Effector memory CD8-positive, alpha-beta T cell (primary cell): ENCODE results near the gene CRYBB3.
"Not testable (repeated sequence)": the region's sequence is repeated elsewhere in the genome, so short reads cannot be mapped to it uniquely, and the experiment has no call there.

Source experiments
- ATAC-seq: fragments of 150-1000 bp; cut with Tn5 transposase; replicated peaks from 2 replicates; pipeline ENCODE4 v1.10.0; 2021; ENCODE audit warnings: mild to moderate bottlenecking, moderate library complexity
- DNase-seq, 3 experiments: peaks; one replicate each; pipeline ENCODE4 v3.0.0; 2021
- H3K27ac Mint-ChIP-seq, 2 donors: one replicate each; pipeline ENCODE4 v1.8.0; 2022; ENCODE audit warnings: mild to moderate bottlenecking in 2 of 2, mixed read lengths in 2 of 2, moderate library complexity in 2 of 2
- H3K27me3 Mint-ChIP-seq, 2 donors: one replicate each; pipeline ENCODE4 v1.8.0; 2022; ENCODE audit warnings: mixed read lengths in 2 of 2
- H3K36me3 Mint-ChIP-seq: one replicate; pipeline ENCODE4 v1.8.0; 2022; ENCODE audit warnings: mild to moderate bottlenecking, moderate library complexity, mixed read lengths; ENCODE audit not compliant: insufficient read depth
- H3K4me1 Mint-ChIP-seq, 2 donors: one replicate each; pipeline ENCODE4 v1.8.0; 2022; ENCODE audit warnings: low read depth in 2 of 2, mixed read lengths in 2 of 2
- H3K4me3 Mint-ChIP-seq, 2 donors: one replicate each; pipeline ENCODE4 v1.8.0; 2022; ENCODE audit warnings: mild to moderate bottlenecking in 2 of 2, mixed read lengths in 2 of 2, moderate library complexity in 2 of 2
- H3K9me3 Mint-ChIP-seq, 2 donors: one replicate each; pipeline ENCODE4 v1.8.0; 2022; ENCODE audit warnings: mixed read lengths in 2 of 2

The CRYBB3 gene

DNA sequence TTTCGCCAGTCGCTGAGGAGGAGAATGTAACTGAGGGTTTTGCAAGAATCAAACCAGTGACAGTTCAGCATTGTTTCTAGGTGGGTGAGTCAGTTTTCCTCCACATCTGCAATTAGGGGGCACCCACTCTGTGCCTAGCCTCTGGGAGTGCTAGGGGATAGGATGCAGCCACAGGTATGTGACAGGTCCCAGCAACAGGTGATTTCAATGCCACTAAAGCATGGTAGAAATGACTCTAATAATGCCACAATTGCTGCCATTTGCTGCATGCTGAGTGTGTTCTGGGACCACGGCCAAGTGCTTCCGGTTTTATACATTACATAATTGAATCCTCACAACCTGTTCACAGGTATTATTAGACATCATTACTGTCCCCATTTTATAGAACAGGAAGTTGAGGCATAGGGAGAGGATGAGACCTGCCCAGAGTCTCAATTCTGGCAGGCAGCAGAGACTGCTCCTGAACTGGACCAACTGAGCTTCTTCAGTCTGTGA lies 20.3 kb downstream of the CRYBB3 start:
- no peak overlapping the region for H3K4me3 Mint-ChIP-seq
- H3K27me3 Mint-ChIP-seq = peaks cover 32 to 61% of the 10 kb centered on the region in 2 donors
- ATAC-seq = no peak
- no peak overlapping the region for H3K27ac Mint-ChIP-seq
- H3K9me3 Mint-ChIP-seq = no peaks in the 10 kb centered on the region
- DNase-seq = no peak
- no peaks in the 10 kb centered on the region for H3K4me1 Mint-ChIP-seq
- H3K36me3 Mint-ChIP-seq = peaks cover 2% of the 10 kb centered on the region

DNA sequence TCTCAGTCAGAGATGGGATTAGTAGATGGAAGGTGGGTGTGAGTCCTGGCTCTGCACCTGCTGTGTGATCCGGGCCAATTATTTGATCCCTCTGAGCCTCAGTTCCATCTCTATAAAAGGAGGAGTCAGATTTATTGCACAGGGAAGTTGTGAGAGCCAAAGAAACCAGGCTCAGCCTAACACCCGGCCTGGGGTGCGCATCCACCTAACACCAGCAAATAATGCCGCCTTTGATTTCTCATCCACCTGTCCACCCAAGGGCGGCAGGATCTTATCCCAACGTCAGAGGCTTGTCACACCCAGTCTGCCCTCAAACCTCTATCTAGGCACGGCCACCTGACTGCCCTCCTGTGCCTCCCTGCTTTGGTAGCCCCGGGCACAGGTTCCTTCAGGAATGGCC lies 22.1 kb downstream of the CRYBB3 start:
- H3K27ac Mint-ChIP-seq = no peak overlapping the region
- no peaks in the 10 kb centered on the region for H3K4me1 Mint-ChIP-seq
- H3K4me3 Mint-ChIP-seq = no peak overlapping the region
- ATAC-seq = no peak
- H3K36me3 Mint-ChIP-seq = peaks cover 2% of the 10 kb centered on the region
- no peaks in the 10 kb centered on the region for H3K9me3 Mint-ChIP-seq
- no peak for DNase-seq
- H3K27me3 Mint-ChIP-seq = peaks cover 32 to 51% of the 10 kb centered on the region in 2 donors

DNA sequence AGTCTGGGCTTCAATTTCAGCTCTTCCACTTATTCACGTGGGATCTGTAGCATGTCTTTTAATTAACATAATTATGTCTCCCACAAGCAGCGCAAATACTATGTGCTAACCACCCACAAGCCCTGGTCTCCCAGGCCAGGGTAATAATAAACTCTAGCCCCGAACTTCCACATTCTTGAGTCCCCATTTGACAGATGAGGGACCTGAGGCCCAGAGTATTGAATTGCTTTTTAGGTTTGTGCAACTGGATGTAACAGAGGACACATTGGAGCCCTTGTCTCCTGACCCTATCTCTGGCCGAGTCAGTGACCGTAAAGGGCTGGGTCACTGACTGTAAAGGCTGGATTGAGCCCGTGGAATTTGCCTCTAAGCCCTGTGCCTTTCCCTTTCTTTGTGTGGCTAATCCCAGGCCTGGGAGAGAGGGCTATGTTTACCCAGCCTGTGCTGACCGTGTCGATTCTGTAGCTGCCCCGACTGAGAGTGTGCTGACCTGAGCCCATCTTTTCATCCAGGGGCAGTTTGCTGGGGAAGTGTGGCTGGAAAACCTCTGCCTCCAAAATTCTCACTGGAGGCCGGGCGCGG lies 23.7 kb downstream of the CRYBB3 start:
- Mint-ChIP-seq H3K9me3 (no peaks in the 10 kb centered on the region), H3K27ac (no peak overlapping the region), H3K36me3 (peaks cover 2% of the 10 kb centered on the region), H3K4me3 (no peak overlapping the region), H3K4me1 (no peaks in the 10 kb centered on the region), H3K27me3 (peaks cover 23 to 47% of the 10 kb centered on the region in 2 donors)
- no peak for DNase-seq
- no peak for ATAC-seq

GRCh38 chr22:25228822-25229221 lies 29.2 kb downstream of the CRYBB3 start:
- ATAC-seq = no peak
- Mint-ChIP-seq H3K4me3 (no peak overlapping the region), H3K4me1 (peaks cover 0 to 1% of the 10 kb centered on the region in 2 donors)

GRCh38 chr22:25230760-25231159 lies 31.1 kb downstream of the CRYBB3 start:
- not testable (repeated sequence) for H3K36me3 Mint-ChIP-seq, ATAC-seq, H3K4me3 Mint-ChIP-seq, H3K4me1 Mint-ChIP-seq, H3K9me3 Mint-ChIP-seq, H3K27ac Mint-ChIP-seq, DNase-seq
- H3K27me3 Mint-ChIP-seq = peaks cover 50 to 71% of the 10 kb centered on the region in 2 donors

More at GRCh38 chr22:25228822-25229221, 29.2 kb downstream of the CRYBB3 start:
- H3K27me3 Mint-ChIP-seq = peaks cover 32 to 52% of the 10 kb centered on the region in 2 donors
- H3K9me3 Mint-ChIP-seq = no peaks in the 10 kb centered on the region
- H3K27ac Mint-ChIP-seq = no peak overlapping the region
- no peaks in the 10 kb centered on the region for H3K36me3 Mint-ChIP-seq
- no peak for DNase-seq

DNA sequence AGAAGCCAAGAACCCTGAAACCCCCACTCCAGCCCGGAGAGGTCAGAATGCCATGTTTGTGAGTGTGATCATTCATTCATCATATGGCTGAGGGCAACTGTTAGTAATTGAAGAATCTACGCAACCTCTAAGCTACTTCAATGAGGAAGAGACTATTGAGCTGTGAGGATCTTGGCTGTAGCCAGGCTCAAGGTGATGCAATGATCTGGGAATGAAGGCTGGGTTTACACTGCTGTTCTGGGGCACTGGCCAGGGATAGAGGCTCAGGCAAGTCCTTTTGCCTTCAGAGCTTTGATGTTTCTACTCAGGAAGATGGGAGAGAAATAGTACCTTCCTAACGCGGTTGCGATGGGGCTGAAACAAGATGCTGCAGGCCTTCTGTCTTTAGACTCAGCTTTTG lies 32.6 kb downstream of the CRYBB3 start:
- ATAC-seq = no peak
- Mint-ChIP-seq H3K27me3 (peaks cover 64 to 86% of the 10 kb centered on the region in 2 donors), H3K36me3 (no peaks in the 10 kb centered on the region)

GRCh38 chr22:25233706-25234105 lies 34.0 kb downstream of the CRYBB3 start:
- H3K36me3 Mint-ChIP-seq, DNase-seq, H3K4me1 Mint-ChIP-seq, ATAC-seq, H3K9me3 Mint-ChIP-seq, H3K4me3 Mint-ChIP-seq, H3K27ac Mint-ChIP-seq: not testable (repeated sequence)
- peaks cover 68 to 84% of the 10 kb centered on the region in 2 donors for H3K27me3 Mint-ChIP-seq

More for the DNA sequence above, 32.6 kb downstream of the CRYBB3 start:
- DNase-seq = no peak
- H3K4me1 Mint-ChIP-seq = peaks cover 10% of the 10 kb centered on the region in 2 donors
- no peak overlapping the region for H3K27ac Mint-ChIP-seq
- H3K9me3 Mint-ChIP-seq = no peaks in the 10 kb centered on the region
- H3K4me3 Mint-ChIP-seq = no peak overlapping the region

DNA sequence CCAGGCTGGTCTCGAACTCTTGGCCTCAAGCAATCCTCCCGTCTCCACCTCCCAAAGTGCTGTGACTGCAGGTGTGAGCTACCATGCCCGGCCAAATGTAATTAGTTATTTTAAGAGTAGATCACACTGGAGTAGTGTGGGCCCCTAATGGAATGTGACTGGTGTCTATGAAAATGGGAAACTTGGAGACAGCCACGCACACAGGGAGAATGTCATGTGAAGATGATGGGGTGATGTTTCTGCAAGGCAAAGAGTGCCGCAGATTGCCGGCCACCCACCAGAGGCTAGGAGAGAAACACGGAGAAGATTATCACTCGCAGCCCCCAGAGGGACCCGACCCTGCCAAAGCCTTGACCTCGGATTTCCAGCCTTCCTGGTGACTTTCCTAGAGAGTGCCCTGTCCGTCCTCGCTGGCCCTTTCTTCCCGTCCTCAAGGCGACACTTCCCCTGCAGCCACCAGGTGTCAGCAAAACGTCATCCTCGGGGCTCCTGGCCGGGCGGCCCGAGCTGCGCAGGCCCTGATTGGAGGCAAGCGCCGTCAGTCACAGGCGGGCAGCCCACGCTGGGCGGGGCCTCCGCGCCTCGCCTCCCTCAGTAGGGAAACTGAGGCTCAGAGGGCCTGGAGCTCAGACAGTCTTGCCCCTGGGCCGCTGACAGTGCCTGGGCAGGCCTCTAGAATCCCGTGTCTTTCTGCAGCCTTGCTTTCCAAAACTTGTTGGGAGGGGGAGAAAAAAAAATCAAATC lies 36.1 kb downstream of the CRYBB3 start:
- Mint-ChIP-seq H3K4me1 (peaks cover 8 to 10% of the 10 kb centered on the region in 2 donors), H3K27ac (no peak overlapping the region), H3K9me3 (no peaks in the 10 kb centered on the region), H3K27me3 (peaks cover 74 to 86% of the 10 kb centered on the region in 2 donors), H3K36me3 (no peaks in the 10 kb centered on the region), H3K4me3 (no peak overlapping the region)
- DNase-seq (peak; percentile 10 to 39 (median 17)), ATAC-seq (peak; percentile 58)

DNA sequence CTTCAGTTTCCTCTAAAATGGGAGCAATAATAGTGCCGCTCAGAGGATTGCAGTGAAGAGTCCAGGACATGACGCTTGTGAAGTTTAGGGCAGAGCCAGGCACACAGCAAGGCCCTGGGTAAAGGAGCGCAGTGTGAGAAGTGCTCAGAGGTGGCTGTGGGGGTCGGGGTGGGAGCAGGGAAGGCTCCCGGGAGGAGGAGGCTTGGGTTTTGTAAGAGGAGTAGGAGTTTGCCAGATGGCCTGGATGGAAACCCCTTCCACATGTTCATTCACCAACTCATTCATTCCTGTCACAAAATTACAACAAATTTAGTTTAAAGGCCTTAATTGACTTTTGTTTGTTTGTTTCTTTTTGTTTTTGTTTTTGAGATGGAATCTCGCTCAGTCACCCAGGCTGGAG lies 36.8 kb downstream of the CRYBB3 start:
- H3K4me1 Mint-ChIP-seq = peaks cover 8 to 10% of the 10 kb centered on the region in 2 donors
- no peak overlapping the region for H3K4me3 Mint-ChIP-seq
- ATAC-seq (no peak), DNase-seq (no peak)
- H3K36me3 Mint-ChIP-seq = no peaks in the 10 kb centered on the region
- H3K27me3 Mint-ChIP-seq = peaks cover 80 to 86% of the 10 kb centered on the region in 2 donors
- no peak overlapping the region for H3K27ac Mint-ChIP-seq
- no peaks in the 10 kb centered on the region for H3K9me3 Mint-ChIP-seq

- Mint-ChIP-seq H3K9me3 (no peaks in the 10 kb centered on the region), H3K27me3 (peaks cover 70 to 77% of the 10 kb centered on the region in 2 donors), H3K4me1 (peaks cover 8 to 10% of the 10 kb centered on the region in 2 donors), H3K4me3 (no peak overlapping the region), H3K27ac (no peak overlapping the region), H3K36me3 (peaks cover 3% of the 10 kb centered on the region)
- DNase-seq (no peak), ATAC-seq (no peak)
Observed at GRCh38 chr22:25237503-25237902, 37.8 kb downstream of the CRYBB3 start.

DNA sequence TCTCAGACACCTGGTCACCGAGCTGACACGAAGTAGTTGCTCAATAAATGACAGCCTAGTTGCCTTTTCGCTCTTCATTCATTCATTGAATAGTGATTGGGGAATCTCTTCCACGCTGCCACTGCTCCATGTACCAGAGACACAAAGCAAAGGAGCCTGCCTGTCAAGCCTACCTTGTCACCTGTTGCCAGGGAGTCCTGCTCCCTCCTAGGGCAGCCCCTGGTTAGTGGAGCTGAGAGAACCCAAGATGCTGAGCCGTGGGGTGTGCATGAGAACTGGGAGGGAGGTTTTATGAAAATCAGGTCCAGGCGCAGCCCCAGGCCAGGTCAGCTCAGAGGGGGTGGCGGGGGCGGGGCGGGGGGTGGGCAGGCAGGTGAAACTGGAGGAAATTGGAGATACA lies 38.4 kb downstream of the CRYBB3 start:
- H3K36me3 Mint-ChIP-seq, H3K27ac Mint-ChIP-seq, ATAC-seq, H3K9me3 Mint-ChIP-seq, DNase-seq, H3K4me3 Mint-ChIP-seq, H3K4me1 Mint-ChIP-seq: not testable (repeated sequence)
- H3K27me3 Mint-ChIP-seq = peaks cover 65 to 72% of the 10 kb centered on the region in 2 donors

DNA sequence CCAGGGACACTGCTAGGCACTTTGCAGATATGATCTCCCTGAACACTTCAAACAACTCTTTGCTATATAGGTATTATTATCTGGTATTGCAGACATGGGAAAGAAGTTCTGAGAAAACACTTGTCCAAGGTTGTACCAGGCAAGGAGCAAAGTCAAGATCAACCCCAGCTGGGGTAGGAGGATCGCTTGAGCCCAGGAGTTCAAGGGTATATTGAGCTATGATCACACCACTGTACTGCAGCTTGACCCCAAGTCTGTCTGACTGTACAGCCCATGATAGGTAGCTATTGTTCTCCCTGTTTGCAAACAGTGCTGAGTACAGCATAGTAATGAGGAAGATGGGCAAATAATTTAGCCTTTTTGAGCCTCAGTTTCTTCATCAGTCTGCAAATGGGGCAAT lies 55.5 kb downstream of the CRYBB3 start:
- not testable (repeated sequence) for H3K36me3 Mint-ChIP-seq, ATAC-seq, H3K9me3 Mint-ChIP-seq, H3K27me3 Mint-ChIP-seq, H3K27ac Mint-ChIP-seq, DNase-seq, H3K4me3 Mint-ChIP-seq, H3K4me1 Mint-ChIP-seq
